GM19193 (cell line): ENCODE measurements around the gene DPYD.

Experiments
- POLR2A ChIP-seq: IDR thresholded peaks from 4 replicates; pipeline ENCODE4 v1.6.1; 2011; ENCODE audit not compliant: insufficient read depth, insufficient read length; ENCODE audit errors: extremely low read depth

The DPYD gene

GRCh38 chr1:97414682-97415312 is 506.0 kb downstream of the DPYD start:
- no peak for TF ChIP-seq POLR2A

- no peak for TF ChIP-seq POLR2A
Observed at GRCh38 chr1:97412737-97413136, 508.1 kb downstream of the DPYD start.

GRCh38 chr1:97412166-97412565 is 508.7 kb downstream of the DPYD start:
- TF ChIP-seq POLR2A: no peak

- no peak for TF ChIP-seq POLR2A
Observed at GRCh38 chr1:97396463-97396862, 524.4 kb downstream of the DPYD start.

- TF ChIP-seq POLR2A: no peak
Observed at GRCh38 chr1:97392701-97393100, 528.1 kb downstream of the DPYD start.

GRCh38 chr1:97385536-97386277 is 535.1 kb downstream of the DPYD start:
- TF ChIP-seq POLR2A: no peak

GRCh38 chr1:97384294-97384968 is 536.4 kb downstream of the DPYD start:
- no peak for TF ChIP-seq POLR2A

- no peak for TF ChIP-seq POLR2A
Observed at GRCh38 chr1:97383797-97384196, 537.0 kb downstream of the DPYD start.

GRCh38 chr1:97382206-97382605 is 538.6 kb downstream of the DPYD start:
- no peak for TF ChIP-seq POLR2A

- no peak for TF ChIP-seq POLR2A
Observed at GRCh38 chr1:97379387-97380075, 541.3 kb downstream of the DPYD start.

GRCh38 chr1:97378596-97378995 is 542.2 kb downstream of the DPYD start:
- no peak for TF ChIP-seq POLR2A

GRCh38 chr1:97377432-97378034 is 543.3 kb downstream of the DPYD start:
- no peak for TF ChIP-seq POLR2A

GRCh38 chr1:97373000-97373399 is 547.8 kb downstream of the DPYD start:
- no peak for TF ChIP-seq POLR2A

GRCh38 chr1:97372531-97372930 is 548.3 kb downstream of the DPYD start:
- no peak for TF ChIP-seq POLR2A

GRCh38 chr1:97368296-97368695 is 552.5 kb downstream of the DPYD start:
- no peak for TF ChIP-seq POLR2A
